Skeletal muscle tissue (tissue), 4 donors: ENCODE measurements around the gene SLC49A3. TPM values are rescaled to one million over a fixed set of nuclear protein-coding genes. Genes with fewer than 3 reads are reported as not detected.
A peak's percentile ranks its signal among the peaks of the same experiment; 100 is the strongest.
"Not testable (repeated sequence)": the region's sequence is repeated elsewhere in the genome, so short reads cannot be mapped to it uniquely, and the experiment has no call there.

Experiments
- H3K27ac ChIP-seq: one replicate; pipeline ENCODE4 v1.7.0; 2013; ENCODE audit warnings: mild to moderate bottlenecking, low read depth, low read length, inconsistent platforms
- H3K27me3 ChIP-seq, 3 donors: one replicate each; pipeline ENCODE4 v1.7.0; 2013; ENCODE audit warnings: low read length in 3 of 3; ENCODE audit not compliant: control insufficient read depth in 3 of 3, insufficient read depth in 3 of 3
- H3K36me3 ChIP-seq, 3 donors: one replicate each; pipeline ENCODE4 v1.7.0; 2013; ENCODE audit warnings: low read length in 3 of 3; ENCODE audit not compliant: control insufficient read depth in 3 of 3, insufficient read depth in 3 of 3
- H3K4me1 ChIP-seq, 3 donors: one replicate each; pipeline ENCODE4 v1.7.0; 2013; ENCODE audit warnings: low read length in 3 of 3, mild to moderate bottlenecking in 3 of 3; ENCODE audit not compliant: control insufficient read depth in 3 of 3, insufficient read depth in 3 of 3
- H3K4me3 ChIP-seq, 3 donors: one replicate each; pipeline ENCODE4 v1.7.0; 2013; ENCODE audit warnings: low read length in 3 of 3
- H3K9ac ChIP-seq, 3 donors: one replicate each; pipeline ENCODE4 v1.7.0; 2013; ENCODE audit warnings: low read length in 3 of 3, mild to moderate bottlenecking in 3 of 3, moderate library complexity in 2 of 3, low read depth in 1 of 3
- H3K9me3 ChIP-seq, 3 donors: one replicate each; pipeline ENCODE4 v1.7.0; 2013; ENCODE audit warnings: low read length in 3 of 3; ENCODE audit not compliant: control insufficient read depth in 3 of 3
- total RNA-seq: library from RNA; depleted of rRNA; stranded (reverse); fragments of >200 nt; gene quantifications from one replicate; pipeline ENCODE4 v1.2.3, GENCODE V29; 2014
- donor health status: Osteomylitis.

The SLC49A3 gene
- total RNA-seq, 1 donor from 2014 or later, result 4.2 TPM

GRCh38 chr4:704198-704891 lies 15.4 kb upstream of the SLC49A3 start:
- Histone ChIP-seq H3K9me3 (no peaks in the 10 kb centered on the region), H3K4me1 (peaks cover 21 to 30% (median 22%) of the 10 kb centered on the region in 3 donors), H3K27ac (no peak overlapping the region), H3K27me3 (peaks cover 0 to 3% (median 2%) of the 10 kb centered on the region in 3 donors), H3K36me3 (no peaks in the 10 kb centered on the region), H3K4me3 (no peak overlapping the region), H3K9ac (no peak overlapping the region)

GRCh38 chr4:703336-704197 lies 14.6 kb upstream of the SLC49A3 start:
- Histone ChIP-seq H3K27me3 (peaks cover 0 to 3% (median 2%) of the 10 kb centered on the region in 3 donors), H3K9ac (no peak overlapping the region), H3K36me3 (no peaks in the 10 kb centered on the region), H3K9me3 (no peaks in the 10 kb centered on the region), H3K4me1 (peaks cover 18 to 24% (median 19%) of the 10 kb centered on the region in 3 donors), H3K27ac (no peak overlapping the region), H3K4me3 (no peak overlapping the region)

- Histone ChIP-seq H3K9me3 (no peaks in the 10 kb centered on the region), H3K27ac (no peak overlapping the region), H3K27me3 (peaks cover 0 to 3% (median 2%) of the 10 kb centered on the region in 3 donors), H3K4me3 (no peak overlapping the region), H3K9ac (no peak overlapping the region), H3K4me1 (peaks cover 11 to 17% (median 14%) of the 10 kb centered on the region in 3 donors), H3K36me3 (no peaks in the 10 kb centered on the region)
Measured at GRCh38 chr4:702618-703048, 13.7 kb upstream of the SLC49A3 start.

- H3K4me3 ChIP-seq, result no peak overlapping the region
- peaks cover 0 to 5% (median 5%) of the 10 kb centered on the region in 3 donors for H3K27me3 ChIP-seq
- H3K4me1 ChIP-seq, result peaks cover 4 to 6% (median 4%) of the 10 kb centered on the region in 3 donors
- no peaks in the 10 kb centered on the region for H3K9me3 ChIP-seq
- H3K27ac ChIP-seq, result no peak overlapping the region
- no peaks in the 10 kb centered on the region for H3K36me3 ChIP-seq
- H3K9ac ChIP-seq, result no peak overlapping the region
Measured at GRCh38 chr4:700587-701264, 11.8 kb upstream of the SLC49A3 start.

GRCh38 chr4:699816-700580 lies 11.0 kb upstream of the SLC49A3 start:
- peaks cover 3 to 12% (median 10%) of the 10 kb centered on the region in 3 donors for H3K27me3 ChIP-seq
- no peaks in the 10 kb centered on the region for H3K9me3 ChIP-seq
- H3K36me3 ChIP-seq, result no peaks in the 10 kb centered on the region
- no peak overlapping the region for H3K9ac ChIP-seq
- H3K27ac ChIP-seq, result no peak overlapping the region
- no peak overlapping the region for H3K4me3 ChIP-seq
- peaks cover under 1 to 1% (median under 1%) of the 10 kb centered on the region in 3 donors for H3K4me1 ChIP-seq

GRCh38 chr4:694341-694940 lies 5.5 kb upstream of the SLC49A3 start:
- not testable (repeated sequence) for H3K4me1 ChIP-seq, H3K4me3 ChIP-seq, H3K9me3 ChIP-seq, H3K27ac ChIP-seq, H3K9ac ChIP-seq, H3K36me3 ChIP-seq
- H3K27me3 ChIP-seq, result peaks cover 7 to 15% (median 15%) of the 10 kb centered on the region in 3 donors

GRCh38 chr4:692771-693554 lies 4.0 kb upstream of the SLC49A3 start:
- H3K27me3 ChIP-seq, result peaks cover 7 to 15% (median 15%) of the 10 kb centered on the region in 3 donors
- no peak overlapping the region for H3K4me3 ChIP-seq
- H3K4me1 ChIP-seq, result peaks cover 10 to 14% (median 12%) of the 10 kb centered on the region in 3 donors
- H3K9ac ChIP-seq, result no peak overlapping the region
- no peak overlapping the region for H3K27ac ChIP-seq
- H3K36me3 ChIP-seq, result no peaks in the 10 kb centered on the region
- H3K9me3 ChIP-seq, result no peaks in the 10 kb centered on the region

GRCh38 chr4:689723-690122 lies 772 bp upstream of the SLC49A3 start:
- H3K9me3 ChIP-seq, result no peaks in the 10 kb centered on the region
- peak overlapping the region; percentile 43 to 79 (median 69) for H3K4me3 ChIP-seq
- H3K27me3 ChIP-seq, result peaks cover 4 to 7% (median 5%) of the 10 kb centered on the region in 3 donors
- peak overlapping the region; percentile 59 to 85 (median 69) for H3K9ac ChIP-seq
- peak overlapping the region; percentile 85 for H3K27ac ChIP-seq
- peaks cover 25 to 30% (median 28%) of the 10 kb centered on the region in 3 donors for H3K4me1 ChIP-seq
- no peaks in the 10 kb centered on the region for H3K36me3 ChIP-seq
